H54 (cell line): ENCODE data around the gene ST6GALNAC2.
"Not testable (repeated sequence)": the region's sequence is repeated elsewhere in the genome, so short reads cannot be mapped to it uniquely, and the experiment has no call there.

Experiments used
- DNase-seq: peaks from one replicate; pipeline ENCODE4 v3.0.0; 2011; ENCODE audit warnings: low spot score, mixed read lengths; ENCODE audit not compliant: insufficient read length
- FAIRE-seq: peaks from 3 replicates; lab custom pipeline; 2011; peaks lifted over from hg19 to GRCh38; lab: Jason Lieb, UNC
- POLR2A ChIP-seq: IDR thresholded peaks from 2 replicates; pipeline ENCODE4 v1.6.1; 2011; ENCODE audit warnings: low read depth, mild to moderate bottlenecking, low read length

ST6GALNAC2 gene

DNA sequence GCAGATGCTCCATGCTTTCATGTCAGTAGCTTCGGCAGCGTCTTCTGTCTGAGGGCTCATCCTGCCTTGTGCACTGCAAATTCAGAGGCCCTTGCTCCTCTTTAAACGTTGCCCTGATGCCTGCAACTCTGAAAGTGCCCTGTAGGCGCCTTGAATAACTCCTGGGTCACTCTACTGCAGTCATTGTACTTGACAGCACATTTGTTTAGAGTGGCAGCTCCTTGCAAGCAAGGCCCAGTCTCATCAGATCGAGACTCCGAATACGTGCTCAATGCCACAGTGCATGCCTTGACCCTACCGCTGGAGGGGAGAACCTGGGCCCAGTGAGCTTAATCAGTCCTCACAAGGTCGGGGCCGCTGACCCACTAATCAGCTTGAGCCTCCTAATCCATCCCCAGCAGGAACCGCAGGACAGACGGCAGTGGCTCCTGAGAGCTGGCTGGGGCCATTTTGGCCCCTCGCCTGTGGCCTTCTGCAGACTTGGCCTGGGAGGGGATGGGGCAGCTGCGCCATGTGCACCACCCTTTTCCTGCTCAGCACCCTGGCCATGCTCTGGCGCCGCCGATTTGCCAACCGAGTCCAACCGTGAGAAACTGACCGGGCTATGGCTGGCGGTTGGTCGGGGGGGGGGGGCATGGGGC lies 45.9 kb downstream of the ST6GALNAC2 start, which contains the start of gene PRCD:
TSS of gene PRCD (plus strand) at position 414 of the 641 bp plus-strand sequence. CDS start at position 512, 98 bp downstream.
- DNase-seq (no peak), FAIRE-seq (no peak)
- TF ChIP-seq POLR2A, result no peak

- no peak for TF ChIP-seq POLR2A
- no peak for FAIRE-seq
- DNase-seq, result no peak
Observed at GRCh38 chr17:76538941-76539570, 46.6 kb downstream of the ST6GALNAC2 start.

DNA sequence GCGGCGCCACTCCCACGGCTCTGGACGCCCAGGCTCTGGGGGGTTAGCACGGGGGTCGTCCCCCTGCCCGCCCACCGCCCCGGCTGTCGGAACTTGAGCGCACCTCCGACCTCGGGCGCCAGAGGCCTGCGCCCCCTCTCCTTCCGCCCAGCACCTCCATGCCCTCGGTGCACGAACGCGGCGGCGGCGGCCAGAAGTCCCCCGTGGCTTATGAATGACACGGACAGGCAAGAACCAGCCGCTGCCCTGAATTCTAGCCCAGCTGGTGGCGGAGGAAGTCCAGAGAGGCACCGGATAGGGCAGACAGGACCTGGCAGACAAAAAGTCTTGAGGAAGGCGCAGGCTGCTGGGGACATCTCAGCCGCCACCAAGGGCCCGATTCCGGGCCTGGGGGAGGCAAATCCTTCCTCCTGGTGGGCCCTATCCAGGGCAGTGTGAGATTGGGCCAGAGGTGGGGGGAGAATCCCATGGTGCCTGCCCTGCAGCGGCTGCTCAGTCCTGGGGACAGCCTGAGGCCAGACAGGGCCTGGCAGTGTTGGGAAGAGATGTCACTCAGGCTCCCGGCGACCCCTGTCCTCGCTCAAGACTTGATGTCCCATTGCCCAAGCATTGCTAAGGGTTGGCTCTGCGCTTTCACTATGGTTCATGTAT lies 47.3 kb downstream of the ST6GALNAC2 start:
- DNase-seq (no peak), FAIRE-seq (no peak)
- no peak for TF ChIP-seq POLR2A

DNA sequence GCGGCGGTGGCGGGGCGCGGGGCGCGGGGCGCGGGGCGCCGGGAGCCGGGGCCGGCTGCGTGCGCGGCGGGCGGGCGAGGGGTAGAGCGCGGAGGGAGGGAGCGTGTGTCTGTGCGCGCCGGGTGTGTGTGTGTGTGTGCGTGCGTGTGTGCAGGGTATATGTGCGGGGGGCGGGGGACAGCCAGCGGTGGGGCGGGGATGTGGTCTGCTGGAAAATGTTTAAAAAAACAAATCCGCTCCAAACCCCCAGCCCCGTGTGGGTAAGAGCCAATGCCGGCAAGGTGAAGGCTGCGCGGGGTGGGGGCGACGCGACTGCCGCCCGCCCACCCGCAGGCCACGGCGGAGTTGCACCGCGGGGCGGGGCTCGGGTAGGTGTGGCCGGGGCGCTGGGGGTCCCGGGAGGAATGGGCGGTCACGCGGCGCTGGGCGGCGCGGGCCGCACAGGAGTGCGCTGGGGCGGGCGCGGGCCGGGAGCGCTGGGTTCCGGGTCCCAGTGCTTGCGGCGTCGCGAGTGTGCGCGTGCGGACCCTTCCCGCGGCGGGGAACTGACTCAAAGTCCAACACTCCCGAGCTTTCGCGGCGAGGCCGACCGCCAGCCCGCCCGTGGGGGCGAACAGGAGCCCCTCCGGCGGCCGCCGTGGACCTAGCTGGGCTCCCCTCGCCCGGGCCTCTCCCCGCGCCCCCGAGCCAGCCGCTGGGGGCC lies 47.9 kb downstream of the ST6GALNAC2 start, which contains the start of gene CYGB:
TSS of gene CYGB (minus strand) at position 132 of the 703 bp plus-strand sequence. CDS start 167 bp downstream, outside the sequence.
- TF ChIP-seq POLR2A, result no peak
- FAIRE-seq, result no peak
- DNase-seq, result no peak

- TF ChIP-seq POLR2A, result no peak
- FAIRE-seq, result no peak
- DNase-seq, result no peak
Observed at GRCh38 chr17:76537288-76537577, 48.4 kb downstream of the ST6GALNAC2 start.

- FAIRE-seq, result no peak
- TF ChIP-seq POLR2A, result no peak
- DNase-seq, result no peak
Observed at GRCh38 chr17:76536511-76537287, 49.0 kb downstream of the ST6GALNAC2 start.

DNA sequence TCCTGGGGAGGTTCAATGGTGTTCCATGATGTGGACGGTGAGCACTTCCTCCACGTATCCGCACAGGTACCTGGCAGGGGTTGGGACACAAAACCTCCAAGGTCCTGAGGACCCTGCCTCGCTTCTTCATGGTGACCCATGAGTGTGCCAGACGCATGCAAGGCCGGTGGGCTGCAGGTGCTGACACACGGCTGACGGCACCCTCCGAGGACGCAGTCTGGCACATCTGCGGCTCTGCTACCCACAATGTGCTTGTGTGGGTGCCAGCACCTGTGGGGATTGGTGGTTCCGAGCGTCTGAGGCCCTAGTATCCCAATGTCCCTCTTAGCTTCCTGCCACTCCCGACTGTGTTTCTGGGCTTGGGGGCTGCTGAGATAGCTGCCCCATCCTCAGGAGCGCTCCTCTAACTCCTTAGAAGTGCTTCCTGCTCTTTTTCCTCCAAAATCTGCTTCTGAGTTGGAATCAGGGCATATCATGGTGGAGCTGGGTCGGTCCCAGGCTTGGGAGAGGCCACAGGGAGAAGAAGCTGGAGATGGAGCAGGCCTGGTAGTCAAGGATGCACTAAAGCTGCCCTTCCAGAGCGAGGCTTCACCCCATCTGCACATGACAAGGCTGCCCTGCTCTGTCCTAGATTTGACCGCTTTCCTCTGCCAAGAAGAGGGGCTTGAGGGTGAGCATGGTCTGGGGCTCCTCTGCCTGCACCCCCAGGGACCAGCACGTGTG lies 49.7 kb downstream of the ST6GALNAC2 start:
- FAIRE-seq (no peak), DNase-seq (no peak)
- no peak for TF ChIP-seq POLR2A

- no peak for TF ChIP-seq POLR2A
- DNase-seq, result no peak
- no peak for FAIRE-seq
Observed at GRCh38 chr17:76534831-76535732, 50.6 kb downstream of the ST6GALNAC2 start.

GRCh38 chr17:76533640-76534359 lies 51.9 kb downstream of the ST6GALNAC2 start:
- not testable (repeated sequence) for DNase-seq, FAIRE-seq

- DNase-seq (no peak), FAIRE-seq (no peak)
- TF ChIP-seq POLR2A, result no peak
Observed at GRCh38 chr17:76532072-76532651, 53.5 kb downstream of the ST6GALNAC2 start.

DNA sequence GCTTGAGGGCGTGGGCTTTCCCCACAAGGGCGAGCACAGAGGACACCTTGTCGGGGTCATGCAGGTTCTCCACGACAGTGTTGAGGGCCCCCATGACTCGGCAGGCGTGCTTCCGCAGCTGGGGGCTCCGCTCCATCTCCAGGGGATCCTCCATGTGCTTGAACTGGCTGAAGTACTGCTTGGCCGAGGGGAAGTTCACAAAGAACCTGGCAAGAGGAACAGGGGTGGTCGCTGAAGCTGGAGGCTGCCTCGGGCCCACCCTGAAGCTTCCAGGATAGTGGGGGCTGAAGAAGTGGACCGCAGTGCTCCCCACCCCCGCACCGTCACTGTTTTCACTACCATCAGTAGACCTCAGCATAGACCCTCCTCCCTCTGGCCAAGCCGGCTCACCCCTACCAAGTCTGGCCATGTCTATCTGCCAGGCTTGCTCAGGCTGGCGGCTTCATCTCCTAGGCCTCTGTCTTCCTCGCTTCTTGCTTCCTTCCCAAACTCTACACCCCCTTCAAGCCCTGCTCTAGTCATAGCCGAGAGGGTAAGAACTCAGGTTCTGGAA lies 54.1 kb downstream of the ST6GALNAC2 start:
- no peak for TF ChIP-seq POLR2A
- FAIRE-seq, result no peak
- DNase-seq, result no peak
